T-helper 17 cell (primary cell): ENCODE results near the gene DAZAP2. TPM values are rescaled to one million over a fixed set of nuclear protein-coding genes. Genes with fewer than 3 reads are reported as not detected.
A peak's percentile ranks its signal among the peaks of the same experiment; 100 is the strongest.
"Not testable (repeated sequence)": the region's sequence is repeated elsewhere in the genome, so short reads cannot be mapped to it uniquely, and the experiment has no call there.

ENCODE experiments used
- ATAC-seq: fragments of 150-1000 bp; cut with Tn5 transposase; 2 replicates; pipeline ENCODE4 v1.10.0; 2021; ENCODE audit warnings: mild to moderate bottlenecking, moderate library complexity
- DNase-seq, 3 donors: peaks; one replicate each; pipeline versions ENCODE4 v3.0.0 to v3.0.0-alpha.2; 2020 to 2021
- H3K9me3 ChIP-seq: one replicate; pipeline ENCODE4 v1.7.0; 2013; ENCODE audit warnings: low read length, mild to moderate bottlenecking; ENCODE audit not compliant: control insufficient read depth, poor library complexity, severe bottlenecking
- H3K27ac Mint-ChIP-seq: one replicate; pipeline ENCODE4 v1.8.0; 2022; ENCODE audit warnings: mild to moderate bottlenecking, moderate library complexity, mixed read lengths
- H3K27me3 Mint-ChIP-seq: one replicate; pipeline ENCODE4 v1.8.0; 2022; ENCODE audit warnings: mixed read lengths
- H3K36me3 Mint-ChIP-seq: one replicate; pipeline ENCODE4 v1.8.0; 2022; ENCODE audit warnings: low read depth, mixed read lengths
- H3K4me1 Mint-ChIP-seq: one replicate; pipeline ENCODE4 v1.8.0; 2022; ENCODE audit warnings: mild to moderate bottlenecking, mixed read lengths
- H3K4me3 Mint-ChIP-seq: one replicate; pipeline ENCODE4 v1.8.0; 2022; ENCODE audit warnings: mild to moderate bottlenecking, moderate library complexity, mixed read lengths
- total RNA-seq, 4 donors: library from RNA in 2 of 4; stranded (reverse) in 2 of 4; gene quantifications; one replicate each; pipeline ENCODE4 v1.2.3 and lab custom pipeline; 2022 to 2026

The DAZAP2 gene
- total RNA-seq, 2 donors from 2014 or later = 273 to 335 TPM

DNA sequence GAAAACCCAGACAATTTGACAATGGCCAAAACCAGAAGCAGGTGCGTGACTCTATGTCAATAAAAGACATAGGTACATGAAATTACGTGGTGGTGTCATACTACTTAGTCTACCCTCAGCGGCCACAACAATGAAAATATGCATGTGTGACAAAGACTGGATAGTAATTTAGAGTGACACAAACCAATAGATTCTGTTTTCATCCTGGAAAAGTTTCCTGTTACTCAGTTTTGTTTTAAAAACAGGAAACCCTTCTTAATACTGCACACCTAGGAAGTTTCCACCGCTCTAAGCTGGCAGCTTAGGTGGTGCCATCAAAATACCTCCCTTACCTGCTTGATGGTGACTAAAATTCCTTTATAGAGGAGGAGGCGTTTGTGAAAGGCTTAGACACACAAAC lies 35.9 kb upstream of the DAZAP2 start:
- peaks cover under 1% of the 10 kb centered on the region for H3K36me3 Mint-ChIP-seq
- peak; percentile 67 for ATAC-seq
- peaks cover 13% of the 10 kb centered on the region for H3K4me1 Mint-ChIP-seq
- peak overlapping the region; percentile 84 for H3K27ac Mint-ChIP-seq
- no peaks in the 10 kb centered on the region for H3K27me3 Mint-ChIP-seq
- H3K9me3 ChIP-seq = no peaks in the 10 kb centered on the region
- DNase-seq = no peak
- no peak overlapping the region for H3K4me3 Mint-ChIP-seq

GRCh38 chr12:51205350-51205749 lies 33.3 kb upstream of the DAZAP2 start:
- ATAC-seq (no peak), DNase-seq (no peak)
- H3K4me1 Mint-ChIP-seq = peaks cover 11% of the 10 kb centered on the region
- peaks cover 2% of the 10 kb centered on the region for H3K36me3 Mint-ChIP-seq
- H3K9me3 ChIP-seq = no peaks in the 10 kb centered on the region
- no peak overlapping the region for H3K4me3 Mint-ChIP-seq
- peak overlapping the region; percentile 65 for H3K27ac Mint-ChIP-seq
- H3K27me3 Mint-ChIP-seq = no peaks in the 10 kb centered on the region

- DNase-seq (no peak), ATAC-seq (no peak)
- Mint-ChIP-seq H3K4me1 (peaks cover 9% of the 10 kb centered on the region), H3K27me3 (no peaks in the 10 kb centered on the region), H3K27ac (no peak overlapping the region), H3K36me3 (peaks cover 2% of the 10 kb centered on the region), H3K4me3 (no peak overlapping the region)
- H3K9me3 ChIP-seq = no peaks in the 10 kb centered on the region
Measured at GRCh38 chr12:51208016-51208660, 30.5 kb upstream of the DAZAP2 start.

DNA sequence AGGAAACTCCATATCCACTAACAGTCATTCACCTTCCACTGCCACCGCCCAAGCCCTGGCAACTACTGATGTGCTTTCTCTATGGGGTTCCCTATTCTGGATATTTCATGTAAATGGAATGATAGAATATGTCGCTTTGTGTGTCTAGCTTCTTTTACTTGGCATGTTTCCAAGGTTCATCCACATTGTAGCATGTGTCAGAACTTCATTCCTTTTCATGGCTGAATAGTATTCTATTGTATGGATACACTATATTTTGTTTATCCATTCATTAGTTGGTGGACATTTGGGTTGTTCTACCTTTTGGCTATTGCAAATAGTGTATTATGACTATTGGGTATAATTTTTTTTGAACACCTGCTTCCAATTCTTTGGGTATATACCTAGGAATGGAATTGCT lies 29.4 kb upstream of the DAZAP2 start:
- Mint-ChIP-seq H3K4me1 (peaks cover 5% of the 10 kb centered on the region), H3K27me3 (no peaks in the 10 kb centered on the region), H3K36me3 (peaks cover 2% of the 10 kb centered on the region), H3K4me3 (no peak overlapping the region), H3K27ac (no peak overlapping the region)
- ATAC-seq (no peak), DNase-seq (no peak)
- H3K9me3 ChIP-seq = no peaks in the 10 kb centered on the region

- H3K27ac Mint-ChIP-seq = peak overlapping the region; percentile 9
- no peaks in the 10 kb centered on the region for H3K27me3 Mint-ChIP-seq
- no peak for ATAC-seq
- peaks cover 5% of the 10 kb centered on the region for H3K36me3 Mint-ChIP-seq
- DNase-seq = no peak
- peaks cover 8% of the 10 kb centered on the region for H3K4me1 Mint-ChIP-seq
- no peaks in the 10 kb centered on the region for H3K9me3 ChIP-seq
- H3K4me3 Mint-ChIP-seq = peak overlapping the region; percentile 28
Measured at GRCh38 chr12:51210690-51211395, 27.8 kb upstream of the DAZAP2 start.

- ATAC-seq (no peak), DNase-seq (no peak)
- no peaks in the 10 kb centered on the region for H3K27me3 Mint-ChIP-seq
- no peak overlapping the region for H3K27ac Mint-ChIP-seq
- H3K36me3 Mint-ChIP-seq = peaks cover 3% of the 10 kb centered on the region
- H3K4me3 Mint-ChIP-seq = no peak overlapping the region
- H3K4me1 Mint-ChIP-seq = peaks cover 22% of the 10 kb centered on the region
- H3K9me3 ChIP-seq = no peaks in the 10 kb centered on the region
Measured at GRCh38 chr12:51214895-51215294, 23.7 kb upstream of the DAZAP2 start.

DNA sequence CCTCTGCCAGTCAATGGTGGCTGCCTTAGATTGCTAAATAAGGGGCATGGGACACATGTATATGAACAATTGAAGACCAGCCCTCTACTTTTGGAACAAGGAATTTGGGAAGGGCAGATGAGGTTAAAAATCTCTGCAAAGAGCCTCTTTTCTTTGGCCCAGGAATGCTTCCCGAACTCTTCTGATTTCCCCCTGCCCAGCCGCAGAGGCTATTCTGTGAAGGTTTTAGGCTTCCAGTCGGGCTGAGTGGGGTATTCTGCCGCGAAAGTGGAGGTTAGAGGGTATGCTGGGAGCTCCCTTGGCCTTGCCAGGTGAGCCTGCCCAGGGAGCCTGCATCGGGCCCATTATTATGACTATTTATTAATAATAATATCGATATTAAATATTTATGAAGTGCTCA lies 22.0 kb upstream of the DAZAP2 start:
- peak overlapping the region; percentile 79 for H3K27ac Mint-ChIP-seq
- H3K4me3 Mint-ChIP-seq = peak overlapping the region; percentile 80
- peaks cover 19% of the 10 kb centered on the region for H3K4me1 Mint-ChIP-seq
- no peaks in the 10 kb centered on the region for H3K9me3 ChIP-seq
- no peak for DNase-seq
- H3K36me3 Mint-ChIP-seq = peaks cover 3% of the 10 kb centered on the region
- no peaks in the 10 kb centered on the region for H3K27me3 Mint-ChIP-seq
- ATAC-seq = no peak

DNA sequence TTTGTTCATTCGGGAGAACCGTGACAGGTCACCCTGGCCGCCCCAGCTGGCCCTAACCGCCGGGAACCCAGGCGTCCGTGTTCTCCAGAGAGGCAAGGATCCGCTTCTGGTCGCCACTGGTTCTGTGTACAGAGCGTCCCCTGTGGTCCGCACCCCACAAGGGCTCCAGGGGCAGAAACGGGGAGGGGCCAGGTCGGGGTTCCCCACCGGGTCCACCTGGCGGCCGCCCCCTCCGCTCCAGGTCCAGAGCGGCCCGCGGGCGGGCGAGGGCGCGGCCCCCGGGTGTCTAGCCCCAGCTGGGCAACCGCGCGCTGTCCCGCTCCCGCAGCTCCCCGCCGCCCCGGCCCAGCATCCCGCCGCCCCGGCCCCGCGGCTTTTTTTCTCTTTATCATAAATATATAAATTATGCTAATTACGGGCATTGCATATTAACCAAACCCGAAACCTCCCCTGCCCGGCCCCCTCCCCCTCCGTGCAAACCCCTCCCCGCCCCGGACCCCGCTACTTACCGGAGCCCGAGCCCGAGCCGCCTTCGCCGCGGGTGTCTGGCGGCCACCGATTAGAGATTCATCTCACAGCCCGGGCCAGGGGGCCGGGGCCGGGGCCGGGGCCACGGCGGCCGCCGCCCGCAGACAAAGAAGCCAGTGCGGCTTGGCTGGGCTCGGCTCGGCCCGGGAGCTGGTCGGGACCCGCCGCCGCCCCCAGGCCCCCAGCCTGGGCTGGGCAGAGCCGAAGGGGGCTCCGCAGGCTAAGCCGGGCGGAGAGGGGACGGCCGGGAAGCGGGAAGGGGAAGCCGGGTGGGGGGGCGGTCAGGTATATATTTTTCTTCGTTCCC lies 21.3 kb upstream of the DAZAP2 start:
- Mint-ChIP-seq H3K4me3 (peak overlapping the region; percentile 95), H3K36me3 (peaks cover 3% of the 10 kb centered on the region), H3K4me1 (peaks cover 20% of the 10 kb centered on the region), H3K27ac (peak overlapping the region; percentile 93), H3K27me3 (no peaks in the 10 kb centered on the region)
- H3K9me3 ChIP-seq = no peaks in the 10 kb centered on the region
- DNase-seq (peak; percentile 37 to 39 (median 38)), ATAC-seq (peak; percentile 58)

DNA sequence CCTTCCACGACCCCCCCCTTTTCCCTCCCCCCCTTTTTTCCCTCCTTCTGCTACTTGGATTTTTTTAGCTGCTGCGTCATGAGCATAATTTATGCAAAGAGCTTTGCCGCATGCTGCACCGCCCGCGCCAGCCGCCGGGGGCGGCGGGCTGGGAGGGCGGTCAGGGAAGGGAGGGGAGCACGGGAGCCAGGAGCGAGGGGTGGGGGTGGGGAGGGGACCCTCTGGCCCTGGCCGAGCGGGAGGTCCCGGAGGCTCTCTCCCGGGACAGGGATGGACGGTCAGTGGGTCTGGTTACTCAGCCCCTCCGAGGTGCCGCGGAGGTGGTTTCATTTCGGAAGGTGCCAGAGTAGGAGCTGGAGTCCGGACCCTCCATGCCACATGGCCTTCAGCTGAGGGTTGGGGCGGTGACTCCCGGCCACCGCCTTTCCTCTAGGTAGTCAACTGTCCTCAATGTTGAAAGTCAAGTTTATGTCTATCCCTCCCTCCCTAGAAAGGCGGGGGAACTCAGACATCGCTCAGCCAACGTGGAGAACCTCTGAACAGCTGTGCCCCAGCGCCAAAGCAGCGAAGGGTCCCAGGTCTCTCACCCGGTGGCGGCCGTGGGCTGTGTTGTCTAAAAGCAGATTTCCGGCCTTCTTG lies 20.5 kb upstream of the DAZAP2 start, which contains the start of gene POU6F1:
POU6F1 (minus strand) TSS at position 95 of the 639 bp plus-strand sequence. CDS start 11,226 bp downstream, outside the sequence.
- no peaks in the 10 kb centered on the region for H3K27me3 Mint-ChIP-seq
- ATAC-seq (peak; percentile 85), DNase-seq (peak; percentile 60 to 63 (median 62))
- peaks cover 21% of the 10 kb centered on the region for H3K4me1 Mint-ChIP-seq
- H3K4me3 Mint-ChIP-seq = peak within 1 kb of the TSS; percentile 95
- peaks cover 3% of the 10 kb centered on the region for H3K36me3 Mint-ChIP-seq
- no peaks in the 10 kb centered on the region for H3K9me3 ChIP-seq
- H3K27ac Mint-ChIP-seq = peak within 1 kb of the TSS; percentile 93

DNA sequence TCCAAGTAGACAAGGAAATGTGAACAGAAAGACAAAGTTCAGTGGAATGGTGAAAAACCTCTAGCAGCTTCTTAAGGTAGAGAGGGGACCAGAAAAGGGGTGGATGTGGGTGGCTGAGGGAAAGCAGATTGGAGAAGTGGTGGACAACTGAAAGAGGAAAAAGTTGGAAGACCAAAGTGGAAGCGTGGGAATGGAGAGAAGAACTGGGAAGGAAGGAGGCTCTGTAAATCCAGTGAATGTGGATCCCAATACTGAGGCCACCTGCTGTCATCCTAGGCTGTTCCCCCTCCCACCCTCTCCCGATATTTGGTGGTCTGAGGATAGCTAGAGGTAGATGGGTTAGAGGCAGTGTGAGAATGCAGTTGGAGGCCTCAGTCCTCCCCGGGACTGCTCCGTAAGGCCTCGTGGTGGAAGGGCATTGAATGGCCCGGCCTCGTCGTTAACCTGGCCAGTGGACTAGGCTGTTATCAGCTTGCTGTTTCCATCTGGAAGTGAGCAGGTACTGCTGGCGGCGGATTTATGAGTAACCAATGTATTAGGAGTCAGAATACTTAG lies 19.9 kb upstream of the DAZAP2 start:
- H3K27ac Mint-ChIP-seq = peak overlapping the region; percentile 93
- peaks cover 21% of the 10 kb centered on the region for H3K4me1 Mint-ChIP-seq
- H3K9me3 ChIP-seq = no peaks in the 10 kb centered on the region
- DNase-seq (no peak), ATAC-seq (no peak)
- peaks cover 3% of the 10 kb centered on the region for H3K36me3 Mint-ChIP-seq
- no peaks in the 10 kb centered on the region for H3K27me3 Mint-ChIP-seq
- H3K4me3 Mint-ChIP-seq = peak overlapping the region; percentile 95

DNA sequence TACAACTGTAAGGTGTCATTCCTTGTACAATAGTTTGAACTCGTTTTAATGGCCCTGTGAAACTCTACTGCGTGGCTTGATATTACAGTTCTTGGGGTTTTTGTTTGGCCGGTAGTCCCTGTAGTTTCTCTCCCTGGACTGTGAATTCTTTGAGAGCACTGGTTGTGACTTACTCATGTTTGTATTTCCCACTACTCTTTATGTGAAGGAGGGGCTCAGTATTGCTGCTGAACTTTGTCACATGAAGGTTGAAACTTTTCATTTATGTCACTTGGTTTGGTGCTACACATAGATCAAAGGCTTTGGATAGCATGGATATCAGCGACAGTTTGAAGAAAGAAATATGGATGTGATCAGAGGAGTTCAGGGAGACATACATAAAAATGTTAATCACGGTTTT lies 19.3 kb upstream of the DAZAP2 start:
- no peaks in the 10 kb centered on the region for H3K9me3 ChIP-seq
- DNase-seq = no peak
- Mint-ChIP-seq H3K27ac (peak overlapping the region; percentile 93), H3K27me3 (no peaks in the 10 kb centered on the region), H3K4me3 (peak overlapping the region; percentile 61), H3K36me3 (peaks cover 2% of the 10 kb centered on the region), H3K4me1 (peaks cover 18% of the 10 kb centered on the region)
- ATAC-seq = no peak

GRCh38 chr12:51219857-51220256 lies 18.8 kb upstream of the DAZAP2 start:
- not testable (repeated sequence) for DNase-seq, H3K9me3 ChIP-seq, H3K36me3 Mint-ChIP-seq, H3K4me3 Mint-ChIP-seq, H3K27ac Mint-ChIP-seq, H3K27me3 Mint-ChIP-seq, ATAC-seq
- H3K4me1 Mint-ChIP-seq = peaks cover 17% of the 10 kb centered on the region
